A673 (cell line): ENCODE measurements around the gene THOC5. TPM values are rescaled to one million over a fixed set of nuclear protein-coding genes. Genes with fewer than 3 reads are reported as not detected.

ENCODE experiments used
- BruUV-seq: library from RNA; stranded (reverse); fragments of 400-500 nt; replicated peaks from 2 replicates; lab custom pipeline; 2021; lab: Mats Ljungman, UMichigan
- CTCF ChIA-PET: fragments of 300-600 bp; sonication (Branson Sonifier 250); formaldehyde crosslinking; loops from one replicate; lab custom pipeline; 2022; ENCODE audit warnings: antibody characterized with exemption; lab: Charles Lee
- POLR2A ChIA-PET: fragments of 300-600 bp; sonication (Branson Sonifier 250); formaldehyde crosslinking; loops from one replicate; lab custom pipeline; 2022; ENCODE audit warnings: antibody characterized with exemption; ENCODE audit not compliant: low non-redundant PET; lab: Charles Lee
- DNase-seq: peaks from one replicate; pipeline ENCODE4 v3.0.0-alpha.2; 2015; ENCODE audit warnings: low spot score
- H3K27ac ChIP-seq: fragments of 200-600 bp; sonication (generic); 2 replicates; pipeline ENCODE4 v1.5.1; 2016; ENCODE audit warnings: mixed run types, low read depth, mild to moderate bottlenecking, mixed read lengths, antibody characterized with exemption, low read length; ENCODE audit not compliant: poor library complexity, severe bottlenecking
- H3K27me3 ChIP-seq: fragments of 200-600 bp; sonication (generic); replicated peaks from 2 replicates; pipeline ENCODE4 v1.6.1; 2017; ENCODE audit warnings: mixed run types, low read depth, mild to moderate bottlenecking, mixed read lengths, antibody characterized with exemption, low read length; ENCODE audit not compliant: insufficient read depth, poor library complexity
- H3K36me3 ChIP-seq: fragments of 200-600 bp; sonication (generic); 2 replicates; pipeline ENCODE4 v1.6.1; 2016; ENCODE audit warnings: mixed run types, mild to moderate bottlenecking, mixed read lengths, antibody characterized with exemption, low read length; ENCODE audit not compliant: insufficient read depth, poor library complexity, severe bottlenecking
- H3K4me1 ChIP-seq: fragments of 200-600 bp; sonication (generic); 2 replicates; pipeline ENCODE4 v1.6.1; 2017; ENCODE audit warnings: mixed run types, mild to moderate bottlenecking, mixed read lengths, antibody characterized with exemption, low read length; ENCODE audit not compliant: insufficient read depth, poor library complexity, severe bottlenecking
- H3K4me3 ChIP-seq: fragments of 200-600 bp; sonication (generic); 2 replicates; pipeline ENCODE4 v1.5.1; 2016; ENCODE audit warnings: low read depth, mixed run types, mild to moderate bottlenecking, mixed read lengths, low read length; ENCODE audit not compliant: poor library complexity, severe bottlenecking
- H3K9me3 ChIP-seq: fragments of 200-600 bp; sonication (generic); 2 replicates; pipeline ENCODE4 v1.6.1; 2016; ENCODE audit warnings: mixed run types, low read depth, mild to moderate bottlenecking, mixed read lengths, antibody characterized with exemption, low read length; ENCODE audit not compliant: poor library complexity, severe bottlenecking
- EZH2 ChIP-seq: fragments of 200-600 bp; sonication (generic); IDR thresholded peaks from 2 replicates; pipeline ENCODE4 v1.6.1; 2017; ENCODE audit warnings: borderline replicate concordance, low read depth, mild to moderate bottlenecking, mixed read lengths, antibody characterized with exemption, low read length; ENCODE audit not compliant: poor library complexity, severe bottlenecking
- intact Hi-C: fragments of 100-400 bp; cut with micrococcal nuclease; formaldehyde crosslinking; loops from one replicate; pipeline ENCODE4 v1.10.0; 2022; ENCODE audit not compliant: unreplicated experiment
- total RNA-seq: library from RNA; stranded (reverse); gene quantifications from 2 replicates; pipeline ENCODE4 v1.2.3, GENCODE V29; 2021
- TF ChIP-seq, protein P1 (sequence below): fragments of 300-800, 200-600 bp; sonication (generic); conservative IDR thresholded peaks from 2 replicates; pipeline ENCODE4 v1.5.1; 2017; ENCODE audit warnings: low read depth, mild to moderate bottlenecking, antibody characterized with exemption, low read length, moderate library complexity, mixed read lengths

The THOC5 gene
- total RNA-seq, 1 experiment from 2014 or later, result 101 TPM

GRCh38 chr22:29563652-29564460, 10.3 kb upstream of the THOC5 start:
- CTCF ChIA-PET, result interaction anchor here (0.6 kb wide), 1 partner anchor 26 kb away, joined by 3 read pairs; no protein-coding TSS in a partner anchor
- POLR2A ChIA-PET, result interaction anchor here (0.6 kb wide), 1 partner anchor 793 kb away, joined by 3 read pairs; no protein-coding TSS in a partner anchor
- no peaks in the 10 kb centered on the region for H3K9me3 ChIP-seq
- no peak overlapping the region for H3K4me3 ChIP-seq
- intact Hi-C loops, result no loop called here
- no peak overlapping the region for H3K27ac ChIP-seq
- no peaks in the 10 kb centered on the region for H3K4me1 ChIP-seq
- peaks cover 36% of the 10 kb centered on the region for H3K36me3 ChIP-seq
- H3K27me3 ChIP-seq, result no peaks in the 10 kb centered on the region
- no TSS peak for BruUV-seq
- TF ChIP-seq, protein P1, sequence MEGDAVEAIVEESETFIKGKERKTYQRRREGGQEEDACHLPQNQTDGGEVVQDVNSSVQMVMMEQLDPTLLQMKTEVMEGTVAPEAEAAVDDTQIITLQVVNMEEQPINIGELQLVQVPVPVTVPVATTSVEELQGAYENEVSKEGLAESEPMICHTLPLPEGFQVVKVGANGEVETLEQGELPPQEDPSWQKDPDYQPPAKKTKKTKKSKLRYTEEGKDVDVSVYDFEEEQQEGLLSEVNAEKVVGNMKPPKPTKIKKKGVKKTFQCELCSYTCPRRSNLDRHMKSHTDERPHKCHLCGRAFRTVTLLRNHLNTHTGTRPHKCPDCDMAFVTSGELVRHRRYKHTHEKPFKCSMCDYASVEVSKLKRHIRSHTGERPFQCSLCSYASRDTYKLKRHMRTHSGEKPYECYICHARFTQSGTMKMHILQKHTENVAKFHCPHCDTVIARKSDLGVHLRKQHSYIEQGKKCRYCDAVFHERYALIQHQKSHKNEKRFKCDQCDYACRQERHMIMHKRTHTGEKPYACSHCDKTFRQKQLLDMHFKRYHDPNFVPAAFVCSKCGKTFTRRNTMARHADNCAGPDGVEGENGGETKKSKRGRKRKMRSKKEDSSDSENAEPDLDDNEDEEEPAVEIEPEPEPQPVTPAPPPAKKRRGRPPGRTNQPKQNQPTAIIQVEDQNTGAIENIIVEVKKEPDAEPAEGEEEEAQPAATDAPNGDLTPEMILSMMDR, result no peak
- no peak for TF ChIP-seq EZH2
- peak; percentile 29 for DNase-seq

DNA sequence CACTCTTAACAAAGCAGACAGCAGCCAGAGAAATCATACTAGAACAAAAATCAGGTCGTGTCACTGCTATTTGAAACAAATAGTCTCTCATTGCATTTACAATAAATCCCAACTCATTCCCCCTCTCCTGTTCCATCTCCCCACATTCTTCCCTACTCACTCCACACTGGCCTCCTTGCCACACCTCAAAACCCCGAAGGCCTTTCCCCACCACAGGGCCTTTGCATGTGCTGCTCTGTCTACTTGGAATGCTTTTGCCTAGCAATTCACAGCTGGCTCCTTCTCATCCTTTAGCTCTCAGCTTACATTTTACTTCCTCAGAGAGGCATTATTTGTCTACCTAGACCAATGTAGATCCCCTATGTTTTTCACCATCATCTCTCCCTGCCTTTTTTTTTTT, 6.3 kb upstream of the THOC5 start:
- no peaks in the 10 kb centered on the region for H3K4me1 ChIP-seq
- no TSS peak for BruUV-seq
- CTCF ChIA-PET, result no interaction called here
- DNase-seq, result no peak
- TF ChIP-seq, protein P1, result no peak
- no peak for TF ChIP-seq EZH2
- no peak overlapping the region for H3K27ac ChIP-seq
- no peaks in the 10 kb centered on the region for H3K9me3 ChIP-seq
- POLR2A ChIA-PET, result no interaction called here
- no peak overlapping the region for H3K4me3 ChIP-seq
- H3K36me3 ChIP-seq, result peaks cover 40% of the 10 kb centered on the region
- intact Hi-C loops, result no loop called here
- no peaks in the 10 kb centered on the region for H3K27me3 ChIP-seq

DNA sequence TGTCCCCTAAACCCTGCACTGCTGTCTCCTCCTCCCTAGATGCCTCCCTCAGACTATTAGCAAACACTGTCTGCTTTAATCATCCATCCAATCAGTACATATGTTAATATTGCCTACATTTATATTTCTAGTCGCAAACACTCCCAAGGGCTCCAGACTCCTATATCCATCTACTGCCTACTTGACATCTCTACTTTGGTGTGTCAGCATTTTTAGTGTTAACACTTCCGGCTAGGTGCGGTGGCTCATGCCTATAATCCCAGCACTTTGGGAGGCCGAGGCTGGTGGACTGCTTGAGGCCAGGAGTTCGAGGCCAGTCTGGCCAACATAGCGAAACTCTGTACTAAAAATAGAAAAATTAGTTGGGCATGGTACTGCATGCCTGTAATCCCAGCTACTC, 5.5 kb upstream of the THOC5 start:
- no peak overlapping the region for H3K27ac ChIP-seq
- no TSS peak for BruUV-seq
- H3K27me3 ChIP-seq, result no peaks in the 10 kb centered on the region
- H3K4me3 ChIP-seq, result no peak overlapping the region
- H3K36me3 ChIP-seq, result peaks cover 40% of the 10 kb centered on the region
- H3K9me3 ChIP-seq, result no peaks in the 10 kb centered on the region
- POLR2A ChIA-PET, result no interaction called here
- intact Hi-C loops, result no loop called here
- DNase-seq, result no peak
- CTCF ChIA-PET, result no interaction called here
- H3K4me1 ChIP-seq, result peaks cover 3% of the 10 kb centered on the region
- TF ChIP-seq EZH2, result no peak
- TF ChIP-seq, protein P1, result no peak
